ENCODE measurements around the gene GNAL. TPM values are rescaled to one million over a fixed set of nuclear protein-coding genes. Genes with fewer than 3 reads are reported as not detected.

GNAL gene
- total and polyA plus RNA-seq, 7 donors = 0.90 to 30.8 (median 5.5) TPM

GRCh38 chr18:11663439-11664029 lies 25.5 kb upstream of the GNAL start:
- WGBS, 3 donors = 73 to 75% (median 74%) methylated on average over 6 of the region's 6 CpGs
- DNase-seq = no peak
- peaks cover 0 to 6% (median 5%) of the 10 kb centered on the region in 3 donors for H3K27me3 ChIP-seq (ENCODE audit: insufficient read depth in 3 of 3, low read length in 2 of 3)

GRCh38 chr18:11664286-11664685 lies 24.8 kb upstream of the GNAL start:
- H3K4me1 ChIP-seq = no peaks in the 10 kb centered on the region
- H3K4me3 ChIP-seq = no peak overlapping the region
- WGBS, 3 donors = 75 to 87% (median 76%) methylated on average over 4 of the region's 4 CpGs
- DNase-seq (no peak), ATAC-seq (no peak)
- peaks cover 0 to 6% (median 2%) of the 10 kb centered on the region in 3 donors for H3K27me3 ChIP-seq (ENCODE audit: insufficient read depth in 3 of 3, low read length in 2 of 3)
- TF ChIP-seq CTCF (IDR thresholded peaks at IDR 0.05) = no peak
- H3K36me3 ChIP-seq (ENCODE audit: insufficient read depth in 1 of 2, low read depth in 1 of 2) = no peaks in the 10 kb centered on the region
- H3K9me3 ChIP-seq = no peaks in the 10 kb centered on the region
- intact Hi-C loops (cut with DNase I) = no loop called here
- H3K27ac ChIP-seq = no peak overlapping the region

More at GRCh38 chr18:11663439-11664029, 25.5 kb upstream of the GNAL start:
- no peak for ATAC-seq
- Histone ChIP-seq H3K9me3 (no peaks in the 10 kb centered on the region), H3K4me1 (no peaks in the 10 kb centered on the region), H3K27ac (no peak overlapping the region), H3K4me3 (no peak overlapping the region), H3K36me3 (ENCODE audit: insufficient read depth in 1 of 2, low read depth in 1 of 2) (no peaks in the 10 kb centered on the region)
- TF ChIP-seq CTCF (IDR thresholded peaks at IDR 0.05) = no peak
- intact Hi-C loops (cut with DNase I) = no loop called here

DNA sequence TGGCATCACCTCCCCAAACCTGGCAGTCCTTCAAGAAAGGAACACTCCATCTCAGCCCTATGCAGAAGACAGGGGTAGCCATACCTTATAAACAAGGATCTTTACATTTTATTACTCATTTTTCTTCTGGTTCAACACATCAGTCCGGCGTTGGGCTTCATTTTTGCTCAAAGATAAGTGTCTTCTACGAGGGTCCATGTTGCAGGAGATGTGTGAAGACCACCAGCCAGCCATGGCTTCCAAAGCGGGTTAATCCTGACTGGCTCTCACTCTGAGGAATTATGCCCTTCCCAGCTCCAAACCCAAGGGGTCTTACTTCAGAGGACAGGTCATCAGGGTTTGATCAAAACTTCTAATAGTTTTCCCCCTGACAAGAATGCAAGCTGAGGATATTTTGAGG lies 23.9 kb upstream of the GNAL start:
- Histone ChIP-seq H3K27me3 (ENCODE audit: insufficient read depth in 3 of 3, low read length in 2 of 3) (peaks cover 0 to 6% (median 2%) of the 10 kb centered on the region in 3 donors), H3K4me3 (no peak overlapping the region), H3K4me1 (no peaks in the 10 kb centered on the region), H3K36me3 (ENCODE audit: insufficient read depth in 1 of 2, low read depth in 1 of 2) (no peaks in the 10 kb centered on the region), H3K27ac (no peak overlapping the region), H3K9me3 (no peaks in the 10 kb centered on the region)
- ATAC-seq (no peak), DNase-seq (no peak)
- intact Hi-C loops (cut with DNase I) = no loop called here
- WGBS, 3 donors = 52 to 80% (median 72%) methylated on average over 4 of the region's 4 CpGs
- TF ChIP-seq CTCF (IDR thresholded peaks at IDR 0.05) = no peak

- TF ChIP-seq CTCF (IDR thresholded peaks at IDR 0.05) = no peak
- no peak overlapping the region for H3K4me3 ChIP-seq
- H3K4me1 ChIP-seq = no peaks in the 10 kb centered on the region
- H3K27ac ChIP-seq = no peak overlapping the region
- intact Hi-C loops (cut with DNase I) = no loop called here
- ATAC-seq = no peak
- no peaks in the 10 kb centered on the region for H3K36me3 ChIP-seq (ENCODE audit: insufficient read depth in 1 of 2, low read depth in 1 of 2)
- H3K9me3 ChIP-seq = no peaks in the 10 kb centered on the region
- DNase-seq = no peak
- H3K27me3 ChIP-seq (ENCODE audit: insufficient read depth in 3 of 3, low read length in 2 of 3) = peaks cover 0 to 6% (median 2%) of the 10 kb centered on the region in 3 donors
- 74 to 86% (median 84%) methylated on average over 4 of the region's 4 CpGs for WGBS, 3 donors
These were observed 23.5 kb upstream of the GNAL start for GRCh38 chr18:11665587-11665986.

GRCh38 chr18:11666176-11666575 lies 22.9 kb upstream of the GNAL start:
- H3K9me3 ChIP-seq = no peaks in the 10 kb centered on the region
- ATAC-seq (no peak), DNase-seq (no peak)
- no peak overlapping the region for H3K4me3 ChIP-seq
- 53 to 56% (median 55%) methylated on average over 4 of the region's 4 CpGs for WGBS, 3 donors
- no peaks in the 10 kb centered on the region for H3K36me3 ChIP-seq (ENCODE audit: insufficient read depth in 1 of 2, low read depth in 1 of 2)
- intact Hi-C loops (cut with DNase I) = no loop called here
- no peaks in the 10 kb centered on the region for H3K4me1 ChIP-seq
- no peak for TF ChIP-seq CTCF (IDR thresholded peaks at IDR 0.05)
- H3K27ac ChIP-seq = no peak overlapping the region
- peaks cover 0 to 6% (median 2%) of the 10 kb centered on the region in 3 donors for H3K27me3 ChIP-seq (ENCODE audit: insufficient read depth in 3 of 3, low read length in 2 of 3)

All from psoas muscle (tissue), 8 donors.